HCT116 (cell line): ENCODE measurements around the gene NDUFA5. TPM values are rescaled to one million over a fixed set of nuclear protein-coding genes. Genes with fewer than 3 reads are reported as not detected.
A peak's percentile ranks its signal among the peaks of the same experiment; 100 is the strongest.

Experiments
- ATAC-seq: fragments of 200-7000 bp; cut with Tn5 transposase; 2 replicates; pipeline ENCODE4 v1.9.1; 2020; ENCODE audit warnings: mild to moderate bottlenecking, moderate library complexity
- BruUV-seq: library from RNA; stranded (reverse); fragments of 400-500 nt; replicated peaks from 2 replicates; lab custom pipeline; 2021; lab: Mats Ljungman, UMichigan
- CTCF ChIA-PET: fragments of 300-600 bp; sonication (Branson Sonifier 250); formaldehyde crosslinking; loops from one replicate; lab custom pipeline; 2021; ENCODE audit warnings: antibody characterized with exemption; lab: Charles Lee
- POLR2A ChIA-PET: fragments of 300-600, 350-600 bp; sonication (Branson Sonifier 250); formaldehyde crosslinking; loops from one replicate; lab custom pipeline; 2021; ENCODE audit warnings: antibody characterized with exemption; lab: Charles Lee
- RAD21 ChIA-PET, 2 experiments: fragments of 300-600 bp; sonication (Branson Sonifier 250); formaldehyde crosslinking; loops; one replicate each; lab custom pipeline; 2023; ENCODE audit warnings: low total read pairs in 2 of 2; ENCODE audit not compliant: uncharacterized antibody in 2 of 2, unreplicated experiment in 2 of 2, low non-redundant PET in 1 of 2; lab: Charles Lee
- DNase-seq: peaks from one replicate; pipeline ENCODE4 v3.0.0-alpha.2; 2010; ENCODE audit warnings: low read depth, low spot score
- H2AFZ ChIP-seq: fragments of 200-600 bp; shearing (Covaris generic), sonication (generic); 2 replicates; pipeline ENCODE4 v1.6.1; 2017; ENCODE audit warnings: low read depth, mixed run types, mixed read lengths, antibody characterized with exemption, low read length; ENCODE audit not compliant: poor library complexity, severe bottlenecking
- H3K27ac ChIP-seq: 2 replicates; pipeline ENCODE4 v1.5.1; 2012; ENCODE audit warnings: low read depth, low read length
- H3K27me3 ChIP-seq: fragments of 200-600 bp; sonication (generic); 2 replicates; pipeline ENCODE4 v1.6.1; 2016; ENCODE audit warnings: mixed run types, low read length, mixed read lengths; ENCODE audit not compliant: insufficient read depth
- H3K36me3 ChIP-seq, 2 experiments: fragments of 200-500 bp in 1 of 2; fragments of 200-600 bp in 1 of 2; sonication (Bioruptor generic) in 1 of 2; sonication (generic) in 1 of 2; 2 replicates each; pipeline versions ENCODE4 v1.5.1 to v1.6.1; 2014 to 2016; ENCODE audit warnings: low read length in 2 of 2, inconsistent platforms in 1 of 2, mixed read lengths in 1 of 2, mixed run types in 1 of 2; ENCODE audit not compliant: insufficient read depth in 2 of 2, control insufficient read depth in 1 of 2
- H3K4me1 ChIP-seq, 2 experiments: fragments of 200-600 bp in 1 of 2; sonication (generic) in 1 of 2; 2 replicates each; pipeline versions ENCODE4 v1.5.1 to v1.6.1; 2012 to 2017; ENCODE audit warnings: low read length in 2 of 2, inconsistent platforms in 1 of 2, mild to moderate bottlenecking in 1 of 2, mixed read lengths in 1 of 2, mixed run types in 1 of 2, moderate library complexity in 1 of 2; ENCODE audit not compliant: insufficient read depth in 2 of 2, control insufficient read depth in 1 of 2
- H3K4me2 ChIP-seq: fragments of 200-600 bp; sonication (generic); 2 replicates; pipeline ENCODE4 v1.6.1; 2017; ENCODE audit warnings: mixed run types, low read length, mixed read lengths
- H3K4me3 ChIP-seq, 2 experiments: fragments of 200-600 bp in 1 of 2; sonication (generic) in 1 of 2; replicated peaks in 1 of 2; 2 replicates each; pipeline ENCODE4 v1.5.1; 2011 to 2016; ENCODE audit warnings: low read length in 2 of 2, control low read depth in 1 of 2, low read depth in 1 of 2, mild to moderate bottlenecking in 1 of 2, mixed read lengths in 1 of 2, mixed run types in 1 of 2
- H3K79me2 ChIP-seq: fragments of 200-600 bp; sonication (generic); 2 replicates; pipeline ENCODE4 v1.6.1; 2017; ENCODE audit warnings: mild to moderate bottlenecking, mixed run types, low read length, moderate library complexity, mixed read lengths; ENCODE audit not compliant: insufficient read depth
- H3K9ac ChIP-seq: fragments of 200-600 bp; sonication (generic); 2 replicates; pipeline ENCODE4 v1.6.1; 2016; ENCODE audit warnings: low read length, mixed read lengths
- H3K9me2 ChIP-seq: fragments of 200-600 bp; sonication (generic), shearing (Covaris generic); 2 replicates; pipeline ENCODE4 v1.6.1; 2017; ENCODE audit warnings: mixed run types, mild to moderate bottlenecking, moderate library complexity; ENCODE audit not compliant: insufficient read depth
- H3K9me3 ChIP-seq, 2 experiments: fragments of 200-500 bp in 1 of 2; fragments of 200-600 bp in 1 of 2; sonication (Bioruptor generic) in 1 of 2; sonication (generic) in 1 of 2; 2 replicates each; pipeline ENCODE4 v1.6.1; 2014 to 2017; ENCODE audit warnings: low read length in 2 of 2, mixed read lengths in 2 of 2, inconsistent platforms in 1 of 2, low read depth in 1 of 2, mild to moderate bottlenecking in 1 of 2, mixed run types in 1 of 2, moderate library complexity in 1 of 2; ENCODE audit not compliant: control insufficient read depth in 1 of 2, insufficient read depth in 1 of 2
- H4K20me1 ChIP-seq: fragments of 200-600 bp; sonication (generic), shearing (Covaris generic); 2 replicates; pipeline ENCODE4 v1.6.1; 2017; ENCODE audit warnings: mixed run types, mild to moderate bottlenecking, moderate library complexity; ENCODE audit not compliant: insufficient read depth
- CBX3 ChIP-seq: IDR thresholded peaks from 2 replicates; pipeline ENCODE4 v1.6.1; 2012; ENCODE audit warnings: low read depth
- EZH2 ChIP-seq: fragments of 200-600 bp; sonication (generic); IDR thresholded peaks from 2 replicates; pipeline ENCODE4 v1.6.1; 2017; ENCODE audit warnings: antibody characterized with exemption, mixed run types
- EZH2phosphoT487 ChIP-seq: fragments of 200-600 bp; IDR thresholded peaks from 2 replicates; pipeline ENCODE4 v1.6.1; 2018; ENCODE audit warnings: antibody characterized with exemption, borderline replicate concordance
- FOSL1 ChIP-seq: IDR thresholded peaks from 2 replicates; pipeline ENCODE4 v1.6.1; 2012; ENCODE audit warnings: low read depth
- POLR2A ChIP-seq: IDR thresholded peaks from 2 replicates; pipeline ENCODE4 v1.7.0; 2011; ENCODE audit warnings: borderline replicate concordance; ENCODE audit not compliant: insufficient read depth, insufficient read length; ENCODE audit errors: extremely low read depth
- SRF ChIP-seq: IDR thresholded peaks from 2 replicates; pipeline ENCODE4 v1.6.1; 2012; ENCODE audit warnings: low read depth
- TCF7L2 ChIP-seq: IDR thresholded peaks from 2 replicates; pipeline ENCODE4 v1.7.0; 2011; ENCODE audit warnings: borderline replicate concordance, inconsistent platforms; ENCODE audit not compliant: insufficient read depth, insufficient read length; ENCODE audit errors: extremely low read depth
- ZNF274 ChIP-seq: fragments of 200-500 bp; sonication (Bioruptor generic); IDR thresholded peaks from 2 replicates; pipeline ENCODE4 v1.6.1; 2014; ENCODE audit warnings: mild to moderate bottlenecking, low read depth, low read length, inconsistent platforms
- intact Hi-C: fragments of 100-400 bp; cut with micrococcal nuclease; formaldehyde crosslinking; loops from 2 replicates; pipeline ENCODE4 v1.10.0; 2022
- total RNA-seq: library from RNA; stranded (reverse); gene quantifications from one replicate; pipeline ENCODE4 v1.2.1, GENCODE V29; 2021; ENCODE audit not compliant: unreplicated experiment
- TF ChIP-seq, protein P1 (sequence below): IDR thresholded peaks from 2 replicates; pipeline ENCODE4 v1.6.1; 2011; ENCODE audit warnings: mild to moderate bottlenecking, low read length, moderate library complexity; ENCODE audit not compliant: insufficient replicate concordance; ENCODE audit errors: extremely low read depth
- TF ChIP-seq, protein P2 (sequence below): IDR thresholded peaks from 2 replicates; pipeline ENCODE4 v1.6.1; 2012
- TF ChIP-seq, protein P3 (sequence below): IDR thresholded peaks from 2 replicates; pipeline ENCODE4 v1.6.1; 2012; ENCODE audit warnings: low read depth
- TF ChIP-seq, protein P4 (sequence below), 3 experiments: fragments of 200-600 bp in 1 of 3; sonication (generic) in 1 of 3; IDR thresholded peaks in 2 of 3; conservative IDR thresholded peaks in 1 of 3; 2 replicates each; pipeline ENCODE4 v1.5.1; 2012 to 2017; ENCODE audit warnings: low read depth in 2 of 3, low read length in 2 of 3, antibody characterized with exemption in 1 of 3, borderline replicate concordance in 1 of 3, control low read depth in 1 of 3, mild to moderate bottlenecking in 1 of 3, mixed read lengths in 1 of 3, mixed run types in 1 of 3, moderate library complexity in 1 of 3; ENCODE audit not compliant: insufficient read depth in 1 of 3

The NDUFA5 gene
- total RNA-seq, 1 experiment from 2014 or later: 64.2 TPM

DNA sequence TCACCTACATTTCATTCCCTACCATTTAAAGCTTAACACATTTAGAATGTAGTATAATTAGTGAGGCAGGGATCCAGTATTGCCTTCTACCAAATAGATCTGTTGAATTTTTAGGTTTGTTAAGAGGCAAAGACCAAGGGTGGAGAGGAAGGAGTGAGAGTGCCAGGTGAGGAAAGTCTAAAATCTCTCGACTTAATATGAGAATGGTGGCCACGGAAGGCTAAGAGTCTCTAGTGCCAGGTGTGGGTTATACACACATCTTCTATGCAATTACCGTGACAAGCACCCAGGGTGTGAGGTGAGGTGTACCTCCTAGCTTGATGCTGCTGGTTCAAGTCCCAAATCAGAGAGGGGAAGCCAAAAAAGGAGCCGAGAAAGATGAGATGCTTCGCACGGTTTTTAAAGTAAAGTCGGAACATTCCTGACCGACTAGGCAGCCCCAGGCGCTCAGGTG lies 23.7 kb downstream of the NDUFA5 start (continued):
- TF ChIP-seq, protein P1, sequence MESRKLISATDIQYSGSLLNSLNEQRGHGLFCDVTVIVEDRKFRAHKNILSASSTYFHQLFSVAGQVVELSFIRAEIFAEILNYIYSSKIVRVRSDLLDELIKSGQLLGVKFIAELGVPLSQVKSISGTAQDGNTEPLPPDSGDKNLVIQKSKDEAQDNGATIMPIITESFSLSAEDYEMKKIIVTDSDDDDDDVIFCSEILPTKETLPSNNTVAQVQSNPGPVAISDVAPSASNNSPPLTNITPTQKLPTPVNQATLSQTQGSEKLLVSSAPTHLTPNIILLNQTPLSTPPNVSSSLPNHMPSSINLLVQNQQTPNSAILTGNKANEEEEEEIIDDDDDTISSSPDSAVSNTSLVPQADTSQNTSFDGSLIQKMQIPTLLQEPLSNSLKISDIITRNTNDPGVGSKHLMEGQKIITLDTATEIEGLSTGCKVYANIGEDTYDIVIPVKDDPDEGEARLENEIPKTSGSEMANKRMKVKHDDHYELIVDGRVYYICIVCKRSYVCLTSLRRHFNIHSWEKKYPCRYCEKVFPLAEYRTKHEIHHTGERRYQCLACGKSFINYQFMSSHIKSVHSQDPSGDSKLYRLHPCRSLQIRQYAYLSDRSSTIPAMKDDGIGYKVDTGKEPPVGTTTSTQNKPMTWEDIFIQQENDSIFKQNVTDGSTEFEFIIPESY: no peak
- TF ChIP-seq EZH2: no peak
- TF ChIP-seq TCF7L2: no peak
- TF ChIP-seq SRF: no peak
- TF ChIP-seq, protein P2, sequence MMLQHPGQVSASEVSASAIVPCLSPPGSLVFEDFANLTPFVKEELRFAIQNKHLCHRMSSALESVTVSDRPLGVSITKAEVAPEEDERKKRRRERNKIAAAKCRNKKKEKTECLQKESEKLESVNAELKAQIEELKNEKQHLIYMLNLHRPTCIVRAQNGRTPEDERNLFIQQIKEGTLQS: no peak
- no peak for TF ChIP-seq POLR2A
- TF ChIP-seq, protein P3, sequence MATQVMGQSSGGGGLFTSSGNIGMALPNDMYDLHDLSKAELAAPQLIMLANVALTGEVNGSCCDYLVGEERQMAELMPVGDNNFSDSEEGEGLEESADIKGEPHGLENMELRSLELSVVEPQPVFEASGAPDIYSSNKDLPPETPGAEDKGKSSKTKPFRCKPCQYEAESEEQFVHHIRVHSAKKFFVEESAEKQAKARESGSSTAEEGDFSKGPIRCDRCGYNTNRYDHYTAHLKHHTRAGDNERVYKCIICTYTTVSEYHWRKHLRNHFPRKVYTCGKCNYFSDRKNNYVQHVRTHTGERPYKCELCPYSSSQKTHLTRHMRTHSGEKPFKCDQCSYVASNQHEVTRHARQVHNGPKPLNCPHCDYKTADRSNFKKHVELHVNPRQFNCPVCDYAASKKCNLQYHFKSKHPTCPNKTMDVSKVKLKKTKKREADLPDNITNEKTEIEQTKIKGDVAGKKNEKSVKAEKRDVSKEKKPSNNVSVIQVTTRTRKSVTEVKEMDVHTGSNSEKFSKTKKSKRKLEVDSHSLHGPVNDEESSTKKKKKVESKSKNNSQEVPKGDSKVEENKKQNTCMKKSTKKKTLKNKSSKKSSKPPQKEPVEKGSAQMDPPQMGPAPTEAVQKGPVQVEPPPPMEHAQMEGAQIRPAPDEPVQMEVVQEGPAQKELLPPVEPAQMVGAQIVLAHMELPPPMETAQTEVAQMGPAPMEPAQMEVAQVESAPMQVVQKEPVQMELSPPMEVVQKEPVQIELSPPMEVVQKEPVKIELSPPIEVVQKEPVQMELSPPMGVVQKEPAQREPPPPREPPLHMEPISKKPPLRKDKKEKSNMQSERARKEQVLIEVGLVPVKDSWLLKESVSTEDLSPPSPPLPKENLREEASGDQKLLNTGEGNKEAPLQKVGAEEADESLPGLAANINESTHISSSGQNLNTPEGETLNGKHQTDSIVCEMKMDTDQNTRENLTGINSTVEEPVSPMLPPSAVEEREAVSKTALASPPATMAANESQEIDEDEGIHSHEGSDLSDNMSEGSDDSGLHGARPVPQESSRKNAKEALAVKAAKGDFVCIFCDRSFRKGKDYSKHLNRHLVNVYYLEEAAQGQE: no peak
- TF ChIP-seq, all 23 proteins: peak for 0

DNA sequence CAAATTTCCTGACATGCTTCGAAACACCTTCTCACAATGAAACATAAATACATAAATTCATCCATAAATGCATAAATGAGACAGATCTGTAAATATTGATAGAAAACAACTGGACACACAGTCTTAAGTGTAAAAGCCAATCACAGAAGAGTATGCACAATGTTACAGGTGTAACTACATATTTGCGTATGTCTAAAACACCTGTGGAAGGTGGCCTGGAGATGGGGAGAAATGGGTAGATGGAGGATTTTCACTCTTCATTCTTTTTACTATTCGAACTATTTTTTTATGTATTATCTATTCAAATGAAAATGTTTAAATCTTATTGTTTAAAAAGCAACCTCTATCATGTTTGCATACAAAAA lies 24.1 kb downstream of the NDUFA5 start:
- peak overlapping the region in 1 of 2 experiments; percentile 61; a peak in 3 of 4 replicates for H3K4me3 ChIP-seq
- no peaks in the 10 kb centered on the region for H3K9me2 ChIP-seq
- no peak overlapping the region for H3K9ac ChIP-seq
- peak overlapping the region; percentile 98 for H3K4me2 ChIP-seq
- DNase-seq (no peak), ATAC-seq (no peak)
- H3K79me2 ChIP-seq: no peaks in the 10 kb centered on the region
- intact Hi-C loops: no loop called here
- no peaks in the 10 kb centered on the region for H3K36me3 ChIP-seq
- H3K27ac ChIP-seq: no peak overlapping the region
- no TSS peak for BruUV-seq
- ChIA-PET RAD21 (no interaction called here), CTCF (interaction anchor here (2.6 kb wide), 1 partner anchor 39 kb away, joined by 19 read pairs; no protein-coding TSS in a partner anchor), POLR2A (no interaction called here)
- no peak overlapping the region for H2AFZ ChIP-seq
- H3K4me1 ChIP-seq: peaks cover 11 to 28% of the 10 kb centered on the region in 2 experiments
- no peaks in the 10 kb centered on the region for H3K9me3 ChIP-seq
- no peaks in the 10 kb centered on the region for H3K27me3 ChIP-seq
- H4K20me1 ChIP-seq: no peaks in the 10 kb centered on the region
- TF ChIP-seq EZH2: no peak
- no peak for TF ChIP-seq POLR2A
- no peak for TF ChIP-seq CBX3
- TF ChIP-seq, protein P3: no peak
- no peak for TF ChIP-seq FOSL1
- no peak for TF ChIP-seq EZH2phosphoT487
- no peak for TF ChIP-seq ZNF274
- TF ChIP-seq, protein P4, sequence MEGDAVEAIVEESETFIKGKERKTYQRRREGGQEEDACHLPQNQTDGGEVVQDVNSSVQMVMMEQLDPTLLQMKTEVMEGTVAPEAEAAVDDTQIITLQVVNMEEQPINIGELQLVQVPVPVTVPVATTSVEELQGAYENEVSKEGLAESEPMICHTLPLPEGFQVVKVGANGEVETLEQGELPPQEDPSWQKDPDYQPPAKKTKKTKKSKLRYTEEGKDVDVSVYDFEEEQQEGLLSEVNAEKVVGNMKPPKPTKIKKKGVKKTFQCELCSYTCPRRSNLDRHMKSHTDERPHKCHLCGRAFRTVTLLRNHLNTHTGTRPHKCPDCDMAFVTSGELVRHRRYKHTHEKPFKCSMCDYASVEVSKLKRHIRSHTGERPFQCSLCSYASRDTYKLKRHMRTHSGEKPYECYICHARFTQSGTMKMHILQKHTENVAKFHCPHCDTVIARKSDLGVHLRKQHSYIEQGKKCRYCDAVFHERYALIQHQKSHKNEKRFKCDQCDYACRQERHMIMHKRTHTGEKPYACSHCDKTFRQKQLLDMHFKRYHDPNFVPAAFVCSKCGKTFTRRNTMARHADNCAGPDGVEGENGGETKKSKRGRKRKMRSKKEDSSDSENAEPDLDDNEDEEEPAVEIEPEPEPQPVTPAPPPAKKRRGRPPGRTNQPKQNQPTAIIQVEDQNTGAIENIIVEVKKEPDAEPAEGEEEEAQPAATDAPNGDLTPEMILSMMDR (IDR thresholded peaks at IDR 0.05 in 2 of 3, conservative IDR thresholded peaks at IDR 0.05 in 1 of 3; ENCODE audit: borderline replicate concordance in 1 of 3, insufficient read depth in 1 of 3, low read depth in 2 of 3, low read length in 2 of 3): no peak
